Fibroblast of skin of right biceps (primary cell): ENCODE data around the gene TMOD4.

ENCODE experiments used
- DNase-seq: peaks from one replicate; pipeline ENCODE4 v3.0.0-alpha.2; 2013

The TMOD4 gene

GRCh38 chr1:151175041-151175741, 590 bp downstream of the TMOD4 start:
- no peak for DNase-seq

- DNase-seq = no peak
Observed at GRCh38 chr1:151171190-151171589, 4.6 kb downstream of the TMOD4 start.

- DNase-seq = no peak
Observed at GRCh38 chr1:151167116-151167515, 8.7 kb downstream of the TMOD4 start.

- DNase-seq = peak; percentile 64
Observed at GRCh38 chr1:151166505-151166956, 9.2 kb downstream of the TMOD4 start.

- peak; percentile 100 for DNase-seq
Observed at GRCh38 chr1:151165738-151166504, 9.9 kb downstream of the TMOD4 start, which contains the start of the genes LYSMD1 and SCNM1. LYSMD1 (minus strand) TSS chr1:151165902; CDS start chr1:151165258, 644 bp downstream. SCNM1 (plus strand) TSS chr1:151166144; CDS start chr1:151166153, 9 bp downstream.

- DNase-seq = peak; percentile 62
Observed at GRCh38 chr1:151165281-151165737, 10.5 kb downstream of the TMOD4 start.

GRCh38 chr1:151164732-151165280, 11.0 kb downstream of the TMOD4 start:
- no peak for DNase-seq

- no peak for DNase-seq
Observed at GRCh38 chr1:151159373-151159772, 16.4 kb downstream of the TMOD4 start.

- DNase-seq = no peak
Observed at GRCh38 chr1:151158751-151159251, 17.0 kb downstream of the TMOD4 start.

GRCh38 chr1:151158326-151158725, 17.5 kb downstream of the TMOD4 start:
- DNase-seq = no peak

GRCh38 chr1:151157067-151157531, 18.7 kb downstream of the TMOD4 start:
- DNase-seq = no peak

GRCh38 chr1:151156515-151156819, 19.3 kb downstream of the TMOD4 start, which contains the start of gene TNFAIP8L2:
TNFAIP8L2 (plus strand) TSS chr1:151156649; CDS start chr1:151158698, 2,049 bp downstream.
- no peak for DNase-seq

- no peak for DNase-seq
Observed at GRCh38 chr1:151147665-151148064, 28.1 kb downstream of the TMOD4 start.

GRCh38 chr1:151147132-151147503, 28.7 kb downstream of the TMOD4 start:
- DNase-seq = no peak

GRCh38 chr1:151146412-151147131, 29.2 kb downstream of the TMOD4 start, which contains the start of gene SEMA6C:
SEMA6C (minus strand) TSS chr1:151146631; CDS start chr1:151142621, 4,010 bp downstream.
- peak; percentile 90 for DNase-seq

- no peak for DNase-seq
Observed at GRCh38 chr1:151146072-151146411, 29.7 kb downstream of the TMOD4 start.

GRCh38 chr1:151145304-151146071, 30.3 kb downstream of the TMOD4 start:
- peak; percentile 23 for DNase-seq

- DNase-seq = no peak
Observed at GRCh38 chr1:151144474-151145303, 31.1 kb downstream of the TMOD4 start.

GRCh38 chr1:151143986-151144385, 31.8 kb downstream of the TMOD4 start:
- DNase-seq = no peak

GRCh38 chr1:151143057-151143435, 32.7 kb downstream of the TMOD4 start:
- DNase-seq = no peak
